HepG2 (cell line): ENCODE results near the gene ECHS1. TPM values are rescaled to one million over a fixed set of nuclear protein-coding genes. Genes with fewer than 3 reads are reported as not detected.

Source experiments
- AHDC1 ChIP-seq: sonication (generic); formaldehyde crosslinking; IDR thresholded peaks from 2 replicates; pipeline ENCODE4 v1.5.1; 2020; ENCODE audit warnings: mild to moderate bottlenecking, missing genetic modification reagents, borderline replicate concordance
- BRF2 ChIP-seq: sonication (generic); formaldehyde crosslinking; IDR thresholded peaks from 2 replicates; pipeline ENCODE4 v1.8.1; 2022; ENCODE audit warnings: mild to moderate bottlenecking, missing genetic modification reagents
- EED ChIP-seq: sonication (generic); formaldehyde crosslinking; IDR thresholded peaks from 2 replicates; pipeline ENCODE4 v1.5.0; 2020; ENCODE audit warnings: mild to moderate bottlenecking, missing genetic modification reagents
- FOXC1 ChIP-seq: sonication (generic); formaldehyde crosslinking; IDR thresholded peaks from 2 replicates; pipeline ENCODE4 v1.8.0; 2022; ENCODE audit warnings: mild to moderate bottlenecking, missing genetic modification reagents, borderline replicate concordance
- MXD1 ChIP-seq: sonication (generic); formaldehyde crosslinking; IDR thresholded peaks from 2 replicates; pipeline ENCODE4 v1.4.0; 2020; ENCODE audit warnings: mild to moderate bottlenecking, missing genetic modification reagents
- SIX1 ChIP-seq: sonication (generic); formaldehyde crosslinking; IDR thresholded peaks from 2 replicates; pipeline ENCODE4 v1.4.0; 2020; ENCODE audit warnings: missing genetic modification reagents, borderline replicate concordance
- ZNF513 ChIP-seq: sonication (generic); formaldehyde crosslinking; conservative IDR thresholded peaks from 2 replicates; pipeline ENCODE4 v1.5.0; 2020; ENCODE audit warnings: missing genetic modification reagents
- ZNF687 ChIP-seq: sonication (generic); formaldehyde crosslinking; IDR thresholded peaks from 2 replicates; pipeline ENCODE4 v1.5.1; 2020; ENCODE audit warnings: mild to moderate bottlenecking, missing genetic modification reagents, moderate library complexity
- ZNF770 ChIP-seq: sonication (generic); formaldehyde crosslinking; IDR thresholded peaks from 2 replicates; pipeline ENCODE4 v1.5.0; 2020; ENCODE audit warnings: mild to moderate bottlenecking, missing genetic modification reagents
- polyA plus RNA-seq, 8 experiments: library from polyadenylated mRNA; depleted of rRNA in 3 of 8; stranded (reverse) in 7 of 8; unstranded in 1 of 8; fragments of >200 nt; fragmentation: Illumina TruSeq in 4 of 8; extraction: Trizol in 4 of 8; gene quantifications; 2 replicates each; pipeline versions ENCODE4 v1.2.1 to v1.2.3, GENCODE V29; 2011 to 2016; ENCODE audit warnings: low read depth in 4 of 8, missing spikeins in 1 of 8, mixed read lengths in 1 of 8; ENCODE audit not compliant: insufficient read depth in 1 of 8
- total RNA-seq, 5 experiments: library from RNA; depleted of rRNA; stranded (reverse); fragments of >200 nt; fragmentation: Illumina TruSeq; extraction: Trizol; gene quantifications; 2 replicates each; pipeline ENCODE4 v1.2.3, GENCODE V29; 2016; ENCODE audit warnings: low read depth in 1 of 5

Gene ECHS1
- total and polyA plus RNA-seq, 2 of the 13 experiments (the other 11 are each of a cell fraction or from before 2014, with no cell fraction given) = 32.7 to 195 TPM

GRCh38 chr10:133394064-133394663, 21.0 kb upstream of the ECHS1 start, which contains the start of gene MTG1 (continued):
- TF ChIP-seq ZNF687 (CRISPR knock-in tag) = peak; percentile 94
- TF ChIP-seq FOXC1 (CRISPR knock-in tag) = peak; percentile 73; the same call in 1 of the 2 replicates
- 0 out of 2 replicates have a peak, but pooled peaks have one; percentile 68 for TF ChIP-seq ZNF513 (CRISPR knock-in tag)
- 0 out of 2 replicates have a peak, but pooled peaks have one; percentile 53 for TF ChIP-seq AHDC1 (CRISPR knock-in tag)
- TF ChIP-seq ZNF770 = peak; percentile 70
- no peak for TF ChIP-seq BRF2
- no peak for TF ChIP-seq SIX1 (CRISPR knock-in tag)
- 0 out of 2 replicates have a peak, but pooled peaks have one; percentile 33 for TF ChIP-seq EED (CRISPR knock-in tag)
- TF ChIP-seq MXD1 (CRISPR knock-in tag) = peak; percentile 94
